Mammary epithelial cell (primary cell): ENCODE data around the gene KCNJ13.

Experiments used
- CTCF ChIP-seq, 2 donors: IDR thresholded peaks in 1 of 2; conservative IDR thresholded peaks in 1 of 2; 2 replicates each; pipeline ENCODE4 v1.5.1; 2011 to 2012; ENCODE audit warnings: inconsistent platforms in 2 of 2, low read length in 2 of 2, mild to moderate bottlenecking in 2 of 2, control low read depth in 1 of 2, low read depth in 1 of 2; ENCODE audit not compliant: insufficient read depth in 1 of 2; ENCODE audit errors: extremely low read depth in 1 of 2
- EZH2 ChIP-seq: IDR thresholded peaks from 2 replicates; pipeline ENCODE4 v1.6.1; 2012; ENCODE audit warnings: low read length, inconsistent platforms, borderline replicate concordance

- no peak for TF ChIP-seq CTCF (conservative IDR thresholded peaks at IDR 0.05 in 1 of 2, IDR thresholded peaks at IDR 0.05 in 1 of 2; ENCODE audit: extremely low read depth in 1 of 2, insufficient read depth in 1 of 2, low read depth in 1 of 2, low read length in 2 of 2)
- no peak for TF ChIP-seq EZH2
Observed at GRCh38 chr2:232783278-232783677, 6.9 kb upstream of the KCNJ13 start.
